ENCODE results near the gene LOC128125822.

Gene LOC128125822

GRCh38 chr6:63543001-63543400 is 29.3 kb upstream of the LOC128125822 start:
- dilution Hi-C loops (cut with MboI; ENCODE audit: extremely low pct_ligation_motif_present, low sequenced_read_pairs): no loop called here
- Histone ChIP-seq H3K9ac (replicated peaks; ENCODE audit: extremely low read depth, insufficient read depth, low read length) (no peak overlapping the region), H3K9me1 (replicated peaks; ENCODE audit: control insufficient read depth, extremely low read depth, insufficient read depth, low read length) (no peaks in the 10 kb centered on the region), H3K9me3 (replicated peaks; ENCODE audit: control insufficient read depth, insufficient read depth, low read length) (no peaks in the 10 kb centered on the region), H3K27me3 (ENCODE audit: control insufficient read depth in 2 of 2, insufficient read depth in 2 of 2, low read length in 2 of 2) (no peaks in the 10 kb centered on the region), H3K27ac (ENCODE audit: insufficient read depth, low read depth, low read length) (no peak overlapping the region), H2AFZ (ENCODE audit: low read depth, low read length) (no peak overlapping the region), H3K4me3 (replicated peaks in 1 of 3; ENCODE audit: insufficient read depth in 1 of 3, low read depth in 1 of 3, low read length in 3 of 3) (no peak overlapping the region), H3K79me2 (ENCODE audit: control insufficient read depth, insufficient read depth, low read length) (no peaks in the 10 kb centered on the region), H4K20me1 (replicated peaks; ENCODE audit: control insufficient read depth, extremely low read depth, insufficient read depth, low read length) (no peaks in the 10 kb centered on the region), H3K4me2 (ENCODE audit: insufficient read depth, low read length) (no peak overlapping the region), H3K4me1 (ENCODE audit: control insufficient read depth, extremely low read depth, insufficient read depth, low read length) (no peaks in the 10 kb centered on the region), H3K36me3 (ENCODE audit: control insufficient read depth in 2 of 2, extremely low read depth in 1 of 2, insufficient read depth in 2 of 2, low read length in 2 of 2) (no peaks in the 10 kb centered on the region)
- BruUV-seq (replicated peaks): no TSS peak
- intact Hi-C loops (cut with micrococcal nuclease): no loop called here
- TF ChIP-seq CTCF (IDR thresholded peaks at IDR 0.05; ENCODE audit: extremely low read depth in 1 of 2, insufficient read depth in 1 of 2, low read depth in 1 of 2, low read length in 2 of 2) (no peak), POLR2AphosphoS5 (IDR thresholded peaks at IDR 0.05; ENCODE audit: insufficient read depth, low read depth, low read length) (no peak), MYC (IDR thresholded peaks at IDR 0.05; ENCODE audit: low read depth, low read length) (no peak), FOS (IDR thresholded peaks at IDR 0.05; ENCODE audit: borderline replicate concordance, insufficient read depth, low read length) (no peak), EZH2 (IDR thresholded peaks at IDR 0.05; ENCODE audit: borderline replicate concordance, low read depth, low read length, severe bottlenecking) (no peak), GATA2 (IDR thresholded peaks at IDR 0.05; ENCODE audit: insufficient read depth, insufficient read length, low read depth, low read length) (no peak), MAX (IDR thresholded peaks at IDR 0.05; ENCODE audit: insufficient read depth, insufficient read length) (no peak), POLR2A (IDR thresholded peaks at IDR 0.05; ENCODE audit: low read depth, low read length) (no peak), JUN (IDR thresholded peaks at IDR 0.05; ENCODE audit: borderline replicate concordance, insufficient read depth, insufficient read length, low read depth) (no peak)
- CTCF ChIA-PET: no interaction called here
- POLR2A ChIA-PET: no interaction called here
- FAIRE-seq (no peak), DNase-seq (ENCODE audit: low read depth, low spot score) (no peak)

Data from endothelial cell of umbilical vein (primary cell).